ENCODE results near the gene NR1H4. TPM values are rescaled to one million over a fixed set of nuclear protein-coding genes. Genes with fewer than 3 reads are reported as not detected.

The NR1H4 gene
- total and polyA plus RNA-seq, 2 of the 8 experiments (the other 6 are each of a cell fraction or from before 2014, with no cell fraction given): not detected

- H3K36me3 ChIP-seq (ENCODE audit: control insufficient read depth in 2 of 4, insufficient read depth in 4 of 4, low read length in 3 of 4): no peaks in the 10 kb centered on the region
- no peak overlapping the region for H3K14ac ChIP-seq (ENCODE audit: insufficient read length)
- no peak overlapping the region for H3K4ac ChIP-seq (replicated peaks; ENCODE audit: insufficient read length, low read depth, low read length)
- no peak overlapping the region for H3K9ac ChIP-seq (replicated peaks in 1 of 4; ENCODE audit: extremely low read depth in 1 of 4, low read depth in 3 of 4, low read length in 3 of 4)
- H4K91ac ChIP-seq (replicated peaks; ENCODE audit: insufficient read length, low read length): no peak overlapping the region
- no peak overlapping the region for H2BK15ac ChIP-seq (ENCODE audit: low read length)
- no peaks in the 10 kb centered on the region for H4K20me1 ChIP-seq (replicated peaks in 1 of 2; ENCODE audit: control insufficient read depth in 1 of 2, insufficient read depth in 2 of 2, low read length in 2 of 2)
- no peak overlapping the region for H2AK5ac ChIP-seq (ENCODE audit: low read depth, low read length)
- no peak overlapping the region for H2BK20ac ChIP-seq (ENCODE audit: low read length)
- no peak overlapping the region for H3K4me3 ChIP-seq (ENCODE audit: extremely low read depth in 1 of 4, insufficient read depth in 2 of 4, low read depth in 3 of 4, low read length in 4 of 4)
- H4K8ac ChIP-seq (ENCODE audit: extremely low read depth, insufficient read depth, low read length): no peak overlapping the region
- H3K23me2 ChIP-seq (ENCODE audit: low read depth, low read length): no peaks in the 10 kb centered on the region
- H3K4me1 ChIP-seq (replicated peaks in 1 of 4; ENCODE audit: control insufficient read depth in 3 of 4, insufficient read depth in 4 of 4, low read length in 3 of 4): no peaks in the 10 kb centered on the region
- H2BK12ac ChIP-seq (ENCODE audit: low read depth, low read length): no peak overlapping the region
- no peak for DNase-seq (ENCODE audit: low read depth in 1 of 2, low spot score in 2 of 2)
- no peak overlapping the region for H3K18ac ChIP-seq (ENCODE audit: extremely low read depth, low read length)
- FAIRE-seq: no peak
- H3K9me3 ChIP-seq (ENCODE audit: insufficient read depth in 2 of 2, low read depth in 1 of 2, low read length in 1 of 2): no peaks in the 10 kb centered on the region; a peak in 1 of 4 replicates
- H2BK5ac ChIP-seq (ENCODE audit: low read depth, low read length): no peak overlapping the region
- CTCF ChIA-PET (ENCODE audit: partially characterized antibody): interaction anchor here (1.8 to 3.4 kb wide), 2 partner anchors 30 to 120 kb away, joined by 6 to 14 read pairs; no protein-coding TSS in a partner anchor
- no peak overlapping the region for H2AFZ ChIP-seq (ENCODE audit: low read length)
- H3K79me2 ChIP-seq (ENCODE audit: control insufficient read depth in 1 of 2, insufficient read depth in 2 of 2, low read length in 2 of 2): no peaks in the 10 kb centered on the region
- no peak overlapping the region for H3K4me2 ChIP-seq (ENCODE audit: insufficient read depth in 1 of 2, low read depth in 2 of 2, low read length in 2 of 2)
- no peak overlapping the region for H2BK120ac ChIP-seq (replicated peaks; ENCODE audit: low read depth, low read length)
- no peak overlapping the region for H4K5ac ChIP-seq (ENCODE audit: insufficient read length, low read depth, low read length)
- POLR2A ChIA-PET (ENCODE audit: partially characterized antibody): no interaction called here
- H3K27me3 ChIP-seq (replicated peaks in 1 of 4; ENCODE audit: control insufficient read depth in 3 of 4, extremely low read depth in 1 of 4, insufficient read depth in 3 of 4, low read length in 3 of 4): no peaks in the 10 kb centered on the region
- H3K27ac ChIP-seq (ENCODE audit: low read depth, low read length): no peak overlapping the region
- H3K79me1 ChIP-seq (ENCODE audit: low read depth, low read length): no peaks in the 10 kb centered on the region; the same call in 1 of the 2 replicates
- no peak overlapping the region for H3K23ac ChIP-seq (ENCODE audit: insufficient read length)
- H3K56ac ChIP-seq (replicated peaks; ENCODE audit: insufficient read length, low read depth, low read length): no peak overlapping the region
- TF ChIP-seq RAD21 (IDR thresholded peaks at IDR 0.05 in 1 of 2, conservative IDR thresholded peaks at IDR 0.05 in 1 of 2; ENCODE audit: low read depth in 2 of 2, low read length in 2 of 2) (no peak), MAFK (IDR thresholded peaks at IDR 0.05; ENCODE audit: low read depth, low read length) (no peak)
Measured at GRCh38 chr12:100434177-100434576, 39.5 kb upstream of the NR1H4 start.

All from H1 (cell line).